BLaER1 treated with 17β-estradiol and CSF1 and Interleukin-3, amounts not matched to agents 10 nM and 100 nM (cell line): ENCODE measurements around the gene BCO2.
A peak's percentile ranks its signal among the peaks of the same experiment; 100 is the strongest.

Source experiments
- H3K27ac ChIP-seq, 11 experiments: shearing (Covaris generic); formaldehyde crosslinking; 2 replicates each; pipeline ENCODE4 v1.8.1; 2022
- H3K27me3 ChIP-seq, 11 experiments: shearing (Covaris generic); formaldehyde crosslinking; 2 replicates each; pipeline ENCODE4 v1.8.1; 2022
- H3K36me3 ChIP-seq, 11 experiments: shearing (Covaris generic); formaldehyde crosslinking; 2 replicates each; pipeline ENCODE4 v1.8.1; 2022
- H3K4me1 ChIP-seq, 10 experiments: shearing (Covaris generic); formaldehyde crosslinking; 2 replicates each; pipeline ENCODE4 v1.8.1; 2022
- H3K4me2 ChIP-seq, 11 experiments: shearing (Covaris generic); formaldehyde crosslinking; 2 replicates each; pipeline ENCODE4 v1.8.1; 2022
- H3K4me3 ChIP-seq, 10 experiments: shearing (Covaris generic); formaldehyde crosslinking; 2 replicates each; pipeline ENCODE4 v1.8.1; 2022
- H3K9ac ChIP-seq, 11 experiments: shearing (Covaris generic); formaldehyde crosslinking; 2 replicates each; pipeline ENCODE4 v1.8.1; 2022
- H3K9me3 ChIP-seq, 11 experiments: shearing (Covaris generic); formaldehyde crosslinking; replicated peaks in 1 of 11; 2 replicates each; pipeline ENCODE4 v1.8.1; 2022
- H4K20me1 ChIP-seq, 11 experiments: shearing (Covaris generic); formaldehyde crosslinking; 2 replicates each; pipeline ENCODE4 v1.8.1; 2022
- Cebpa-rat ChIP-seq, 11 experiments: shearing (Covaris generic); IDR thresholded peaks; 2 replicates each; pipeline ENCODE4 v1.8.1; 2022

BCO2 gene

DNA sequence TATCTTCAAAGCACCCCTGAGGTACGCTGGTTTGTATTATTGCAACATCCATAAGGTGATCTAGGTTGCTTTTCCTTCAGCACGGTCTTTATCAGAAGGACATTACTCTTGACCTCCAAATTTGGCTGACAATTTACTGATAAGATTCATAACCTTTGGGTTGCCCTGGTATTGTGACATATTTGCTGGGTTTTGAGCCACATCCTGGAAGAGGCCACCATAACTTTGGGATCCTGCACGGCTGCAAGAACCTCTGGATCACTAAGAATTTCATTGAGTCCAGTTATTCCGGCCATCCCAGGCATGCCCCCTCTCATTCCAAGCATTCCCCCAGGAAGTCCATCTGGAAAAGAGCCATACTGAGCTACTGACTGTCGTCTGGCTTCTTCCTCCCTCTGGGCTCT is 91.9 kb downstream of the BCO2 start:
- Histone ChIP-seq H3K27me3 (no peaks in the 10 kb centered on the region), H3K36me3 (no peaks in the 10 kb centered on the region), H3K9ac (no peak overlapping the region), H3K27ac (no peak overlapping the region), H3K9me3 (peaks cover 0 to 3% (median 1%) of the 10 kb centered on the region in 11 experiments; a peak in 5 of 22 replicates), H3K4me2 (peak overlapping the region in 2 of 11 experiments; percentile 78 to 83; a peak in 1 of 22 replicates), H4K20me1 (no peaks in the 10 kb centered on the region), H3K4me1 (peaks cover 0 to 47% (median 38%) of the 10 kb centered on the region in 10 experiments; a peak in 17 of 20 replicates), H3K4me3 (no peak overlapping the region)
- TF ChIP-seq Cebpa-rat (IDR thresholded peaks at IDR 0.05): peak in 1 of 11 experiments; percentile 53; a peak in 2 of 22 replicates

DNA sequence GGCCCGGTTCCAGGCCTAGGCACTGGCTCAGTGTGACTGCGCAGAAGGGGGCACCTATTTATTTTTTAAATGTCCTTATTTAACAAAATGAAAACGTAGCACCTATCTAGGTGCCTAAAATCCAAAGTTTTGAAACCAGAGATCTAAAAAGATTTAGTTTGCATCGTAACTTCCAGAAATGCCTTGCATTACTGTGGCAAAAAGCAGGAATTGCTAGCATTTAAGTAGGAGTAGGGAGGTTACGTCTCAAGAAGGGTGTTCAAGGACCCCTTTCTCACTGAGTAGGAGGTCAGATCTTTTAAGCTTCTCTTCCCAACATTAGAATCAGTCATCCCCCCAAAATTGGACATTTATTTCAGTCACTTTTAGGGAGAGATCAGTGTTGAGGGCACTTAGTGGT is 93.1 kb downstream of the BCO2 start:
- Histone ChIP-seq H3K36me3 (no peaks in the 10 kb centered on the region), H4K20me1 (no peaks in the 10 kb centered on the region), H3K27me3 (no peaks in the 10 kb centered on the region), H3K27ac (no peak overlapping the region), H3K4me1 (peaks cover 0 to 51% (median 38%) of the 10 kb centered on the region in 10 experiments; a peak in 17 of 20 replicates), H3K4me3 (no peak overlapping the region), H3K9ac (no peak overlapping the region), H3K9me3 (peaks cover 0 to 12% (median 8%) of the 10 kb centered on the region in 11 experiments; a peak in 8 of 22 replicates), H3K4me2 (peak overlapping the region in 9 of 11 experiments; percentile 31 to 83 (median 63); a peak in 18 of 22 replicates)
- TF ChIP-seq Cebpa-rat (IDR thresholded peaks at IDR 0.05): no peak
